OCI-LY3 (cell line): ENCODE data around the gene AEN.

ENCODE experiments used
- H2AFZ ChIP-seq: fragments of 200-600, 300-600 bp; shearing (Covaris generic); 2 replicates; pipeline ENCODE4 v1.6.0; 2014; ENCODE audit warnings: antibody characterized with exemption, low read depth, low read length
- H3K27ac ChIP-seq: fragments of 200-600, 300-600 bp; sonication (generic); 2 replicates; pipeline ENCODE4 v1.5.1; 2014; ENCODE audit warnings: mild to moderate bottlenecking, low read length, moderate library complexity, mixed read lengths
- H3K27me3 ChIP-seq: fragments of 200-600, 300-600 bp; sonication (generic); 2 replicates; pipeline ENCODE4 v1.6.1; 2014; ENCODE audit warnings: low read depth, low read length, mixed read lengths
- H3K36me3 ChIP-seq: fragments of 200-600, 300-600 bp; sonication (generic); replicated peaks from 2 replicates; pipeline ENCODE3; 2014; ENCODE audit warnings: low read depth, low read length, mixed read lengths
- H3K4me1 ChIP-seq: fragments of 300-600, 200-600 bp; sonication (generic); 2 replicates; pipeline ENCODE4 v1.6.1; 2014; ENCODE audit warnings: low read length, mixed read lengths
- H3K4me2 ChIP-seq: fragments of 200-600, 300-600 bp; sonication (generic); 2 replicates; pipeline ENCODE4 v1.6.1; 2014; ENCODE audit warnings: low read length, mixed read lengths
- H3K4me3 ChIP-seq: fragments of 300-600, 200-600 bp; sonication (generic); 2 replicates; pipeline ENCODE4 v1.5.1; 2014; ENCODE audit warnings: antibody characterized with exemption, mild to moderate bottlenecking, low read length, moderate library complexity
- H3K79me2 ChIP-seq: fragments of 300-600, 200-600 bp; shearing (Covaris generic); 2 replicates; pipeline ENCODE4 v1.6.1; 2014; ENCODE audit warnings: mild to moderate bottlenecking, low read length, mixed read lengths
- H3K9ac ChIP-seq: fragments of 300-600, 200-600 bp; shearing (Covaris generic); 2 replicates; pipeline ENCODE4 v1.6.0; 2014; ENCODE audit warnings: mild to moderate bottlenecking, low read length, moderate library complexity
- H3K9me3 ChIP-seq: fragments of 200-600, 300-600 bp; shearing (Covaris generic); 2 replicates; pipeline ENCODE4 v1.6.1; 2014; ENCODE audit warnings: low read length, mixed read lengths; ENCODE audit not compliant: insufficient read depth
- H4K20me1 ChIP-seq: fragments of 200-600, 300-600 bp; sonication (generic); 2 replicates; pipeline ENCODE4 v1.6.1; 2016; ENCODE audit warnings: low read length, mixed read lengths; ENCODE audit not compliant: insufficient read depth
- EZH2phosphoT487 ChIP-seq: fragments of 200-600 bp; shearing (Covaris generic); IDR thresholded peaks from 2 replicates; pipeline ENCODE4 v1.6.1; 2018; ENCODE audit warnings: antibody characterized with exemption, mixed run types, low read depth
- TF ChIP-seq, protein P1 (sequence below): fragments of 200-600, 300-600 bp; sonication (generic); IDR thresholded peaks from 2 replicates; pipeline ENCODE4 v1.5.1; 2014; ENCODE audit warnings: antibody characterized with exemption, low read length, low read depth

Gene AEN

GRCh38 chr15:88610701-88611231 is 10.4 kb upstream of the AEN start:
- TF ChIP-seq EZH2phosphoT487, result no peak
- TF ChIP-seq, protein P1, sequence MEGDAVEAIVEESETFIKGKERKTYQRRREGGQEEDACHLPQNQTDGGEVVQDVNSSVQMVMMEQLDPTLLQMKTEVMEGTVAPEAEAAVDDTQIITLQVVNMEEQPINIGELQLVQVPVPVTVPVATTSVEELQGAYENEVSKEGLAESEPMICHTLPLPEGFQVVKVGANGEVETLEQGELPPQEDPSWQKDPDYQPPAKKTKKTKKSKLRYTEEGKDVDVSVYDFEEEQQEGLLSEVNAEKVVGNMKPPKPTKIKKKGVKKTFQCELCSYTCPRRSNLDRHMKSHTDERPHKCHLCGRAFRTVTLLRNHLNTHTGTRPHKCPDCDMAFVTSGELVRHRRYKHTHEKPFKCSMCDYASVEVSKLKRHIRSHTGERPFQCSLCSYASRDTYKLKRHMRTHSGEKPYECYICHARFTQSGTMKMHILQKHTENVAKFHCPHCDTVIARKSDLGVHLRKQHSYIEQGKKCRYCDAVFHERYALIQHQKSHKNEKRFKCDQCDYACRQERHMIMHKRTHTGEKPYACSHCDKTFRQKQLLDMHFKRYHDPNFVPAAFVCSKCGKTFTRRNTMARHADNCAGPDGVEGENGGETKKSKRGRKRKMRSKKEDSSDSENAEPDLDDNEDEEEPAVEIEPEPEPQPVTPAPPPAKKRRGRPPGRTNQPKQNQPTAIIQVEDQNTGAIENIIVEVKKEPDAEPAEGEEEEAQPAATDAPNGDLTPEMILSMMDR, result peak; percentile 37
- Histone ChIP-seq H3K27me3 (peaks cover 10% of the 10 kb centered on the region; the same call in 1 of the 2 replicates), H3K79me2 (peaks cover 7% of the 10 kb centered on the region), H3K4me2 (peak overlapping the region; percentile 32), H3K36me3 (no peaks in the 10 kb centered on the region), H3K9me3 (no peaks in the 10 kb centered on the region), H3K4me1 (peaks cover 82% of the 10 kb centered on the region), H3K4me3 (no peak overlapping the region), H2AFZ (0 out of 2 replicates have a peak overlapping the region, but pooled peaks have one; percentile 2), H3K27ac (peak overlapping the region; percentile 5; the same call in 1 of the 2 replicates), H4K20me1 (no peaks in the 10 kb centered on the region), H3K9ac (peak overlapping the region; percentile 22; the same call in 1 of the 2 replicates)

DNA sequence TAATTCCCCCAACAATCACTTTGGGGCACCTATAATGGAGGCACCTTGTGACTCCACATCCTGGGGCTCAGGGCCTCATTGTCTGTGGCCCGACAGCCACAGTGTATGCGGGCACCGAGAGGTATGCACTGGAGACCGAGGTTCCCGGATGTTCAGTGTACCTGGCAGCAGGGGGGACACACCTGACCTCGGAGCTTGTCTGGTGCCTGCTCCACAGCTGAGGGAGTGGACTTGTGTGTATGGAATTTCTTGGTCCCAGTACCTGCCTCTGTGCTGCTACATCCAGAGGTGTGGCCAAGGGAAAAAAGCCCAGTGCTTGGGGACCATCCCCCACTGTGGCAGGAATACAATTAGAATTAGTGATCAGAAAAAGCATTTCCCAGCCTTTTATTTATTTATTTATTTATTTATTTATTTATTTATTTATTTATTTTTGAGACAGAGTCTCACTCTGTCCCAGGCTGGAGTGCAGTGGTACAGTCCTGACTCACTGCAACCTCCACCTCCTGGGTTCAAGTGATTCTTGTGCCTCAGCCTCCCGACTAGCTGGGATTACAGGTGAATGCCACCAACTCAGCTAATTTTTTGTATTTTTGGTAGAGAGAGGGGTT is 8.8 kb upstream of the AEN start:
- H3K79me2 ChIP-seq, result peaks cover 19% of the 10 kb centered on the region
- no peak overlapping the region for H3K27ac ChIP-seq
- TF ChIP-seq, protein P1, result no peak
- H4K20me1 ChIP-seq, result no peaks in the 10 kb centered on the region
- H3K9me3 ChIP-seq, result no peaks in the 10 kb centered on the region
- peak overlapping the region; percentile 92; the same call in 1 of the 2 replicates for H3K4me2 ChIP-seq
- H3K9ac ChIP-seq, result peak overlapping the region; percentile 98; the same call in 1 of the 2 replicates
- peaks cover 10% of the 10 kb centered on the region; the same call in 1 of the 2 replicates for H3K27me3 ChIP-seq
- no peaks in the 10 kb centered on the region for H3K36me3 ChIP-seq
- H3K4me1 ChIP-seq, result peaks cover 92% of the 10 kb centered on the region
- no peak overlapping the region for H2AFZ ChIP-seq
- no peak overlapping the region for H3K4me3 ChIP-seq

DNA sequence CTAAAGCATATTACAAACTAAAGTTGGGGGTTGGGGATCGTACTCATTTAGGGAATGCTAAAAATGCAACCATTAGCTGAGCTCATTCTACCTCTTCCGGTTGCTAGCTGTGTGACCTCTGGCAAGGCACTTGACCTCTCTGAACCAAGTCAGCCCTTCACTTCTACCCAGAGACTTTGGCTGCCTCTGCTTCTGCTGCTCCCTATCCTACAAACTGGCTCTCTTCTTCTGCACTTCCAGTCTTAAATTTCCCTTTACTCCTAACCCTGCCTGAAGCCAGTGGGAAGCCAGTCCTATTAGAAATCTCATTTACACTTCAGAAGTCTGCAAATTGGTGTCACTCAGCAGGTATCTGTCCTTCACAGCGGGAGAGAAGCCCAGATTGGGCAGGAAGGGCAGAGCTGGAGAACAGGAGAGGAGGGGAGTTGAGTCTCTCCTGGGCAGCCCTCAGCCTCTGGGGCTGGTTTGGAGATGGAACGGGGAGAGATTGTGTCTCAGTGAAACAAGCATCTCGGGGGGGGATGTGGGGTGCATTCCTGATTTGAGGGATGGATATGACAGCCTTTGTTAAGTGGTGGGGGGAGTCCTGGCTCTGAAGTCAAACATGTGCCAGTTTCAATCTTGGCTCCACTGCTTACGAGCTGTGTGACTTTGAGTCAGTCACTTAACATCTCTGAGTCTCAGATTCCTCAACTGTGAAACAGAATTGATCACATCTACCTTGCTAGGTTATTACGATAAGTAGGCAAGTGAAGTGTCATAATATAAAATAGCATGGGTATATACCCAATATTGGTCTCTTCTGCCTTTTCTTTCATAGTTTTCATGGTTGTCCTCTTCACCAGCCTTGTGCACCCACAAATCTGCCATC is 7.8 kb upstream of the AEN start:
- Histone ChIP-seq H3K36me3 (no peaks in the 10 kb centered on the region), H2AFZ (no peak overlapping the region; the same call in 1 of the 2 replicates), H4K20me1 (no peaks in the 10 kb centered on the region), H3K9ac (peak overlapping the region; percentile 98), H3K27me3 (peaks cover 4% of the 10 kb centered on the region; the same call in 1 of the 2 replicates), H3K79me2 (peaks cover 27% of the 10 kb centered on the region), H3K4me1 (peaks cover 95% of the 10 kb centered on the region), H3K9me3 (no peaks in the 10 kb centered on the region), H3K27ac (peak overlapping the region; percentile 99), H3K4me3 (peak overlapping the region; percentile 16), H3K4me2 (peak overlapping the region; percentile 92)
- TF ChIP-seq, protein P1, result no peak
- no peak for TF ChIP-seq EZH2phosphoT487
